Measurements from ENCODE around the gene CTNNBL1.

DNA sequence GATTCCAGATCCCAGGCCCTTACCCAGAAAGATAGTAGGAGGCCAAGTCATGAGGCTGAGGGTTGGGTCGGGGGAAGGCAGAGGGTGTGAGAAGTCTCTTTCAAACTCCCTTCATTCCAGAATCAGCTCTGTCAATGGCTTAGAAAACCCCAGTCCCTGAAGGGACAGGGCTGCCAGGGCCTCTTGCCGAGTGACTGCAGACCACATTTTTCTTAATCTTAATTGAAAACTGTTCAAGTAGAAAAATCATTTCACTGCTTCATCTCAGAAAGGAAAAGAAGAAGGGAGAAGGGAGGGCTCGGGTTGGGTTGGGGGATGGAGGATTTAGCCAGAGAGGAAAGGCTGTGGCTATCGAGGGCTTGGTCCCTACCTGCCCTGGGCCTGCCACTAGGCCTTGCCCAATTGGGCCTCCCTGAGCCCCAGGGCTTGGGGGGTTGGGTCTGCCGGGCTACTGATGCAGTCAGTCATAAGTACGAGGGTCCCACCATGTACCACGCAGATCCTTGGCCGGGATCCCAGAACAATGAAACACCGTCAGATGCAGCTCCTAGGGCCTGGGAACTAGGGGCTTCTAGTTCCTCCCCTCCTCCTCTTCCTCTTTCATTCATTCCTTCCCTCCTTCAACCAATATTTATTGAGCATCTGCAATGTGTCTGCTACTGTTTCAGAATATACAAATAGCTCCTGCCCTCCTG lies 44.0 kb upstream of the CTNNBL1 start:
- TF ChIP-seq, protein P1, sequence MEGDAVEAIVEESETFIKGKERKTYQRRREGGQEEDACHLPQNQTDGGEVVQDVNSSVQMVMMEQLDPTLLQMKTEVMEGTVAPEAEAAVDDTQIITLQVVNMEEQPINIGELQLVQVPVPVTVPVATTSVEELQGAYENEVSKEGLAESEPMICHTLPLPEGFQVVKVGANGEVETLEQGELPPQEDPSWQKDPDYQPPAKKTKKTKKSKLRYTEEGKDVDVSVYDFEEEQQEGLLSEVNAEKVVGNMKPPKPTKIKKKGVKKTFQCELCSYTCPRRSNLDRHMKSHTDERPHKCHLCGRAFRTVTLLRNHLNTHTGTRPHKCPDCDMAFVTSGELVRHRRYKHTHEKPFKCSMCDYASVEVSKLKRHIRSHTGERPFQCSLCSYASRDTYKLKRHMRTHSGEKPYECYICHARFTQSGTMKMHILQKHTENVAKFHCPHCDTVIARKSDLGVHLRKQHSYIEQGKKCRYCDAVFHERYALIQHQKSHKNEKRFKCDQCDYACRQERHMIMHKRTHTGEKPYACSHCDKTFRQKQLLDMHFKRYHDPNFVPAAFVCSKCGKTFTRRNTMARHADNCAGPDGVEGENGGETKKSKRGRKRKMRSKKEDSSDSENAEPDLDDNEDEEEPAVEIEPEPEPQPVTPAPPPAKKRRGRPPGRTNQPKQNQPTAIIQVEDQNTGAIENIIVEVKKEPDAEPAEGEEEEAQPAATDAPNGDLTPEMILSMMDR (IDR thresholded peaks at IDR 0.05): no peak
- TF ChIP-seq POLR2AphosphoS5 (IDR thresholded peaks at IDR 0.05; ENCODE audit: low read depth, low read length): no peak
- TF ChIP-seq, protein P2, sequence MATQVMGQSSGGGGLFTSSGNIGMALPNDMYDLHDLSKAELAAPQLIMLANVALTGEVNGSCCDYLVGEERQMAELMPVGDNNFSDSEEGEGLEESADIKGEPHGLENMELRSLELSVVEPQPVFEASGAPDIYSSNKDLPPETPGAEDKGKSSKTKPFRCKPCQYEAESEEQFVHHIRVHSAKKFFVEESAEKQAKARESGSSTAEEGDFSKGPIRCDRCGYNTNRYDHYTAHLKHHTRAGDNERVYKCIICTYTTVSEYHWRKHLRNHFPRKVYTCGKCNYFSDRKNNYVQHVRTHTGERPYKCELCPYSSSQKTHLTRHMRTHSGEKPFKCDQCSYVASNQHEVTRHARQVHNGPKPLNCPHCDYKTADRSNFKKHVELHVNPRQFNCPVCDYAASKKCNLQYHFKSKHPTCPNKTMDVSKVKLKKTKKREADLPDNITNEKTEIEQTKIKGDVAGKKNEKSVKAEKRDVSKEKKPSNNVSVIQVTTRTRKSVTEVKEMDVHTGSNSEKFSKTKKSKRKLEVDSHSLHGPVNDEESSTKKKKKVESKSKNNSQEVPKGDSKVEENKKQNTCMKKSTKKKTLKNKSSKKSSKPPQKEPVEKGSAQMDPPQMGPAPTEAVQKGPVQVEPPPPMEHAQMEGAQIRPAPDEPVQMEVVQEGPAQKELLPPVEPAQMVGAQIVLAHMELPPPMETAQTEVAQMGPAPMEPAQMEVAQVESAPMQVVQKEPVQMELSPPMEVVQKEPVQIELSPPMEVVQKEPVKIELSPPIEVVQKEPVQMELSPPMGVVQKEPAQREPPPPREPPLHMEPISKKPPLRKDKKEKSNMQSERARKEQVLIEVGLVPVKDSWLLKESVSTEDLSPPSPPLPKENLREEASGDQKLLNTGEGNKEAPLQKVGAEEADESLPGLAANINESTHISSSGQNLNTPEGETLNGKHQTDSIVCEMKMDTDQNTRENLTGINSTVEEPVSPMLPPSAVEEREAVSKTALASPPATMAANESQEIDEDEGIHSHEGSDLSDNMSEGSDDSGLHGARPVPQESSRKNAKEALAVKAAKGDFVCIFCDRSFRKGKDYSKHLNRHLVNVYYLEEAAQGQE (IDR thresholded peaks at IDR 0.05; ENCODE audit: insufficient read depth in 1 of 2, low read depth in 2 of 2, low read length in 1 of 2): no peak
- TF ChIP-seq SIN3A (IDR thresholded peaks at IDR 0.05; ENCODE audit: borderline replicate concordance, insufficient read depth, low read depth, low read length): no peak

Measured in Panc1 (cell line).